ENCODE measurements around the gene CHSY1.
"Not testable (repeated sequence)": the region's sequence is repeated elsewhere in the genome, so short reads cannot be mapped to it uniquely, and the experiment has no call there.

CHSY1 gene

DNA sequence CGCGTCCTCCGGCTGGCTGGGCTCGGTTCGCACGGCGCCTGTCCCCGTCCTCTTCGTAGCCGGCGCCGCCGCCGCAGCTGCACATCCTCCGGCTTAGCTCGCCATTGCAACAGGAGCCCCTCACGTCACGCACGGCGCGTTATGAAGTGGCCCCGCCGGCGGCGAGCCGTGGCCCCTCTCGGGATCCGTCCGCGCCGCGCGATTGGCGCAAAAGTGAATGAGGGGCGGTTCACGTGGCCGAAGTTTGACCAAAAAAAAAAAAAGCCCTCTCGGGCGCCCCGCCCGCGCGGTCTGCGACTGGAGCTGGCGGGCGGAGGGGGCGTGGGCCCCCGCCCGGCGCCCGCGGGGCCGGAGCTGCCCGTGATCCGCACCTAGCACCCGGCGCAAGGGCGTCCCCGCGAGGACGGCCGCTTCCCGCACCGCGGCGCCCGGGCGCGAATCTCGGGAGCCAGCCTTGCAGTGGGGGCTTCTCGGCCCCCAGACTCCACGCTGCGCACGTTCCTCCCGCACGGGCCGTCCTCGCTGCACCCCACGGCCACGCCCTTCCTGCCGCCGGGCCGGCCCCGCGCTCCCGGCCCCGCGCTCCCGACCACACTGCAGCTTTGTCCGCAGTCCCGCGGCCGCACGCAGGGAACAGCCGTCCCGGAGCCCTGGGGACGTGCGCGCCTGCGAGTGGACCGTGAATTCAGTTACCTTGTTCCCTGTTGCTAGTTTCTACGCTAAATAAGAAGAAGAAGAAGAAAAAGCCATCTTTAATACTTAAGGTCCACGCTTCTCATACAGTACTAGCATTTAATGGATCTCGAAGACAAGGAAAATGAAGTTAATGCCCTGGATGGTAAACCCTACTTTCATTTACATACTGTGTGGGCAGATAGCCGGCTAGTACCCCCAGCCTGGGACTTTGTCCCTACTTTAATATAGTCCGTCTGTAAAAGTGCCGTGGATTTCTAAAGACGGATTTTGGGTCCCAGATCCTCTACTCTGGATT is at the start of gene CHSY1:
CHSY1 (minus strand) TSS at position 219 of the 991 bp plus-strand sequence. CDS start 592 bp downstream, outside the sequence.
- DNase-seq: peak; percentile 83

DNA sequence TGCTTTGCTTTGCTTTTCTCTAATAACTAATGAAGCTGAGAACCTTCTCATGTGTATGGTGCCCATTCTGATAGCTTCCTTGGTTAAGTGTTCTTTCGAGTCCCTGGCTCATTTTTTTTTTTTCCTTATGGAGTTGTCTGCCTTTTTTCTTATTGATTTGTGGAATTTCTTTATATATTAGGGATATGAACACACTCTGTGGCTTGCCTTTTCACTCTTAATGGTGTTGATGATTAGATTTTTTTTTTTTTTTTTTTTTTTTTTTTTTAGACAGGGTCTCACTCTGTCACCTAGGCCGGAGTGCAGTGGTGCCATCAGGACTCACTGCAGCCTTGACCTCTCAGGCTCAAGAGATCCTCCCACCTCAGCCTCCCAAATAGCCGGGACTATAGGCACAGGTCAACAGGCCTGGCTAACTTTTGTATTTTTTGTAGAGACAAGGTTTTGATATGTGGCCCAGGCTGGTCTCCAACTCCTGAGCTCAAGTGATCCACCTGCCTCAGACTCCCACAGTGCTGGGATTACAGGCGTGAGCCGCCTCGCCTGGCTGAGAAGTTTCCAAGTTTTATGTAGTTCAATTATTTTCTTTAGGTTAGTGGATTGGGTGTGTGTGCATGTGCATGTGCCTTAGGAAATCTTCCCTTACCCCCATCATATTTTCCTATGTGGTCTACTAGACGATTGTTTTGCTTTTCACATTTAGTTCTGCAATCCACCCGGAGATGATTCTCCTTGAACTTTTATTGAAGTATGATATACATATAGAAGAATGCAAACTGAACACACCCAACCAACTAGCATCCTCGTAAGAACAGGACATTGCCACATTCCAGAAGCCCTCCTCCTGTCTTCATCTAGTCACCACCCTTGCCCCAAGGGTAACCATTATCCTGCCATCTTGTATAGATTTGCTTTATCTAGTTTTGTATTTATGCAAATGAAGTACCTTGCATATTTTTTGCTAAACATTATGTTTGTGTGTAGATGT is 44.9 kb upstream of the CHSY1 start:
- no peak for DNase-seq

DNA sequence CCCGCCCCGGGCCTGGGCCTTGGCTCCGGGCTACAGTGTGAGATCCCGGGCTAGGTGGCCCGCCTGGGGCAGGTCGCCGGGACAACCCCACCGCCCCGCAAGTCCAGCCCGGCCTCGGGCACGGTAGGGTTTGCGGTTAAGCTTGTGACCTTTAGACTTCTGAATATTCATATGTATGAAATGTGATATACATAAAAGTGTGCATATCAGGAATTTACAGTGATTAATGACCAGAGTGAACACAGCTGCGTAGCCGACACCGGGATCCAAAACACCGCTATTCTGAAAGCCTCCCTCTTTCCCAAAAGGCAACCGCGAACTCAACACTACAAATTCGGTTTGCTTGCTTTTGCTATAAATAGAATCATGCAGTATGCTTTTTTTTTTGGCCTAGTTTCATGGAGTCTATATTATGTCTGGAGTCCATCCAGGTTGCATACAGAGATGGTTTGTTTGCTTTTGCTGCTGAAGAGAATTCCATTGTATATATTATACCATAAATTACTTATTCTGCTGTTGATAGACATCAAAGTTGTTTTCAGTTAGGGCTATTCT is 43.8 kb upstream of the CHSY1 start:
- no peak for DNase-seq

GRCh38 chr15:101294731-101295606 is 43.1 kb upstream of the CHSY1 start, which contains the start of gene SNRPA1:
SNRPA1 (minus strand) TSS chr15:101295248; CDS start chr15:101295178, 70 bp downstream.
- DNase-seq: peak; percentile 99

- DNase-seq: no peak
Observed at GRCh38 chr15:101293122-101293521, 41.3 kb upstream of the CHSY1 start.

DNA sequence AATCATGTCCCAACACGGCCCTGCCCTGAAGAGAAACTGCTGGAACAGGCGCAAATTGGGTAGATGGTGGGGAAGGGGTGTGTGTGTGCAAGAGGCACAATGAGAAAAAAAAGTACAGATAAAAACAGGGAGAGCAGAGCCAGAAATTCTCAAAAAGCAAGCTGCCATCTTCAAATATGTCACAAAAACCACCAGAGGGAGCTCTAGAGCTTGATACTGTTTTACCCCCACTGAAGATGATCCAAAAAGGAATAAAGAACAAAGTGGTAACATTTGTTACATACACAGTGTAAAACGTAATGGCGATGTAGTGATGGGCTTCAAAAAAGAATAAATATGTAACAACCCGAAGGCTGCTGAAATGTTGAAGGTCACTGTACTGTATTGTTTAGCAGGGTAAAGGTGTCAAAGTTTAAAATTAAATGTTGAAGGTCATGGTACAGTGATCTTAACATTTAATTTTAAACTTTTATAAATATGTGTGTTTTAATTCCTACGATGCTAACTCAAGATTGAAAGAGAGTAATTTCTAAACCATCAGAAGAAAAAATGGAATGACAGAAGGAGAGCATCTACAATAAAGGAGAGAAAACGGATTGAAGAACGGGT is 37.2 kb upstream of the CHSY1 start:
- no peak for DNase-seq

GRCh38 chr15:101287342-101287741 is 35.5 kb upstream of the CHSY1 start:
- not testable (repeated sequence) for DNase-seq

GRCh38 chr15:101286471-101287114 is 34.7 kb upstream of the CHSY1 start:
- no peak for DNase-seq

DNA sequence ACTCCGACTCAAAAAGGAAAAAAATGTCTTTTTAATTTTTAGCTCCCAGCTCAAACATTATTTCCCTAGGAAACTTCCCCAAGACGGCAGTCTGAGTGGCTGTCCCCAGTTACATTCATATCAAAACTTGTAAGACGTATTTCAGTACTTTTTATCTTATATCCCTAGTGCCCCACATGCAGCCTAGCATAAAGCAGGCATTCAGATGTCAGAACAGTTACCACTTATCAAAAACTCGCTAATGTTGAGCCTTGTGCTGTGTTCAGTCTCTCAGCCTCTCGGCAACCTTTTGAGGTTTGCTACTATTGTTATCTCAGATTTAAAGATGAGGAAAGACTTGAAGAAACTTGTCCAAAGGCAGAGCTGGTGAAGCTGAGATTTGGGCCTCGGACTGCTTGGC is 32.1 kb upstream of the CHSY1 start:
- DNase-seq: no peak

- DNase-seq: no peak
Observed at GRCh38 chr15:101280007-101280406, 28.2 kb upstream of the CHSY1 start.

DNA sequence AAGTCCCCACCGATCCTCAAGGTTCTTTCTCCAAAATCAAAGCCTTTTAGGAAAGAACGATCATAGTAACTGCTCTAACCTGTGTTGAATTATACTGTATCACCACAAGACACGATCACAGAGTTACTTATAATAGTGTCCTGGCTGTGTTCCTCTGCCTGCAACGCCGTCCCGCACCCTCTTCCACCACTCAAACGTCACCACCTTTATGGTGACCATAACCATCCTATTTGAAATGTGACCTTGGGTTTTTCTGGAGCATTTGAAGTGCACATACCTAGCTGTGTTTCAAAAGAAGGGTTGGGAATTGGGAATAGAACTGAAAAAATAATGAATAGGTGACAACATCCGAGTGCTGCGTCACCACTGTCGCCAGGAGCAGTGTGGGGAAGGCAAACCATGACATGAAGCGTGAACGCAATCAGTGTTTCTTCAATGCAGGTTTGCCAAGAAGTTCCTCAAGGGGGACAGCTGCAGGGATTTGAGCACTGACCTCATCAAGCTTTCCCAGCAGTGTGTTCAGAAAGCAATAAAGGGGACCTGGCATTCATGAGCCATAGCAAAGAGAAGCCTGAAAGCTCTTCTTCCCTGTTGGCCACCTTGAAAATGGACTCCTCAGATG is 26.2 kb upstream of the CHSY1 start:
- no peak for DNase-seq

- DNase-seq: peak; percentile 89
Observed at GRCh38 chr15:101277038-101277822, 25.4 kb upstream of the CHSY1 start, which contains the start of gene SELENOS. SELENOS (minus strand) TSS chr15:101277485; CDS start chr15:101277417, 68 bp downstream.

GRCh38 chr15:101276501-101277037 is 24.7 kb upstream of the CHSY1 start:
- DNase-seq: no peak

DNA sequence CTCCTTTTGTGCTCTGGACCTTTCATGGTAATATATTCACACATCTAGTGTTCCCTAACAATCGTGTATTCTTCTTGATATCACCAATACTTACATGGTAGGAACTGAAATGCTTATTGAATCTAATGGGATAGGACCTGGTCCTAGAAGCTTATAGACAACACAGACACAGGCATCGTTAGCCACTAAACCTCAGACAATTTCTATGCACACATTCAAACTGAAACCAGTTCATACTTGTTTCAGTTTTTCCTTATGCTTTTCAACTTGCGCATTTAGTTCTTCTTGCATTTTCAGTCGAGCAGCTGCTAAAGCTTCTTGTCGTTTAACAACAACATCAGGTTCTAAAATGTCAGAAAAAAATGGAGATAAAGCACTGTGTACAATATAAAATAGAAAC is 23.2 kb upstream of the CHSY1 start:
- DNase-seq: no peak

- no peak for DNase-seq
Observed at GRCh38 chr15:101273534-101273933, 21.7 kb upstream of the CHSY1 start.

DNA sequence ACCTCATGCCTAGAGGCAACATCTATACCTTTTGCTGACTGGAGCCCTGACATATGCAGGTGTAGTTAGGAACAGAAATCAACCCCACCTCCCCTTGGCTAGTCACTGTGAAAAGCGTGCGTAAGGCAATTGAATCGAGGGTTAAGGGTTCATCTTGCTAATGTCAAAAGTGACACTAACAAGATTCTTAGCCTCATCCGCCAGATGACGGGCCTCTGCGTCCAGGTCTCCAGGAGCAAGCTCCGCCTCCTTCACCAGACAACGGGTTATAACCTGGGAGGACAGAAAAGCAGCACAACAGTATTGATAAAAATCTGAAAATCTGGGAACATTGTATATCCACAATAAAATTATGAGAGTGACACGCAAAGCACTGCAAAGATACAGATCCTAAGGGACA is 20.7 kb upstream of the CHSY1 start:
- DNase-seq: no peak

DNA sequence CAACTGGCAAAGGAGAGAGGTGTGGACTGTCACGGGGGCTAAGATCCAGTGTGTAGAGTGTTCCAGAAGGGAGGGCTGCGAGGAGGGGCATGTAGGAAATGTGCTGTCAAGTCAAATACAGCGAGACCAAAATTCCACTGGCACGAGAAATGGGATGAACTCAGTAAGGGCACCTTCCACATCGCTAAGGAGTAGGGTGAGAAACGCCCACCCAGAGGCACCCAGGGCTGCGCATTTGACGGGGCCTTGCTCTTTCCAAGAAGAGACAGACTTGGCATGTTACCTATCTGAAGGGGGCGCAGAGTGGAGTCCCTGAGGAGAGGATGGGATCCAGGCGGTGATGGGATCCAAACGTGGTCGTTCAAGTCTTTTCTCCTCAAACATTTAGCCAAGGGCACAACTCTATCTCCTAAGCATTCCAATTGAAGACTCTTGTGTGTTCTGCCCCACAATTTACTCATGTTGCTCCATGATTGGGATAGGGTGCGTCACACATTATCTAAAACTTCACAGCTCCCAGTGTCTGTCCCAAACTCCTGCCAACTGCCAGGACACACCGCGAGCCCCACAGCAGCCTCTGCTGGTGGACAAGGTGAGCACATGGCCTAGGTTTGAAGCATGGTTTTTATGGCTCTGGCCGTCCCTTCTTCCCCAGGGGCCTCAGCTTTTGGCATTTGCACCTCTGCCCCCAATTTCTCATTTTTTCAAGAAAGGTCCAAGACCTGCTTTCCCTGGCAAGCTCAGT is 17.8 kb upstream of the CHSY1 start:
- DNase-seq: no peak
